GM18909 (cell line): ENCODE measurements around the gene PASD1.
"Not testable (repeated sequence)": the region's sequence is repeated elsewhere in the genome, so short reads cannot be mapped to it uniquely, and the experiment has no call there.

Source experiments
- ATAC-seq: cut with Tn5 transposase; IDR thresholded peaks from one replicate; pipeline ENCODE4 v1.9.1; 2021; ENCODE audit warnings: mild to moderate bottlenecking; ENCODE audit not compliant: unreplicated experiment, poor library complexity

Gene PASD1

GRCh38 chrX:151609222-151609621 lies 45.7 kb downstream of the PASD1 start:
- ATAC-seq, result no peak

GRCh38 chrX:151621422-151621821 lies 57.9 kb downstream of the PASD1 start:
- ATAC-seq, result no peak

GRCh38 chrX:151624677-151625076 lies 61.2 kb downstream of the PASD1 start:
- no peak for ATAC-seq

- ATAC-seq, result no peak
Observed at GRCh38 chrX:151631822-151632221, 68.3 kb downstream of the PASD1 start.

- no peak for ATAC-seq
Observed at GRCh38 chrX:151633157-151633556, 69.7 kb downstream of the PASD1 start.

GRCh38 chrX:151634937-151635336 lies 71.5 kb downstream of the PASD1 start:
- ATAC-seq, result no peak

- no peak for ATAC-seq
Observed at GRCh38 chrX:151641564-151641963, 78.1 kb downstream of the PASD1 start.

GRCh38 chrX:151675121-151675746 lies 111.8 kb downstream of the PASD1 start:
- no peak for ATAC-seq

- no peak for ATAC-seq
Observed at GRCh38 chrX:151676196-151676595, 112.7 kb downstream of the PASD1 start.

GRCh38 chrX:151679798-151680402 lies 116.4 kb downstream of the PASD1 start:
- ATAC-seq, result no peak

GRCh38 chrX:151680805-151681204 lies 117.3 kb downstream of the PASD1 start:
- peak; percentile 90 for ATAC-seq

- no peak for ATAC-seq
Observed at GRCh38 chrX:151687635-151688034, 124.2 kb downstream of the PASD1 start.

GRCh38 chrX:151688695-151689094 lies 125.2 kb downstream of the PASD1 start:
- ATAC-seq, result no peak

GRCh38 chrX:151692825-151693224 lies 129.3 kb downstream of the PASD1 start:
- no peak for ATAC-seq

GRCh38 chrX:151694121-151694520 lies 130.6 kb downstream of the PASD1 start:
- no peak for ATAC-seq

GRCh38 chrX:151694661-151695582 lies 131.4 kb downstream of the PASD1 start, which contains the start of gene PRRG3:
TSS of gene PRRG3 (plus strand) at chrX:151695458. CDS start at chrX:151698815, 3,357 bp downstream.
- ATAC-seq, result no peak

GRCh38 chrX:151695583-151696340 lies 132.3 kb downstream of the PASD1 start:
- ATAC-seq, result no peak

GRCh38 chrX:151697082-151697481 lies 133.6 kb downstream of the PASD1 start:
- ATAC-seq, result not testable (repeated sequence)

- ATAC-seq, result no peak
Observed at GRCh38 chrX:151697522-151697921, 134.0 kb downstream of the PASD1 start.

GRCh38 chrX:151698485-151698884 lies 135.0 kb downstream of the PASD1 start:
- no peak for ATAC-seq
